GM21381 (cell line): ENCODE results near the gene PTPRS.

Source experiments
- ATAC-seq: cut with Tn5 transposase; IDR thresholded peaks from one replicate; pipeline ENCODE4 v1.9.1; 2021; ENCODE audit warnings: mild to moderate bottlenecking, moderate library complexity; ENCODE audit not compliant: unreplicated experiment

The PTPRS gene

GRCh38 chr19:5309438-5310204 is 31.0 kb downstream of the PTPRS start:
- no peak for ATAC-seq

DNA sequence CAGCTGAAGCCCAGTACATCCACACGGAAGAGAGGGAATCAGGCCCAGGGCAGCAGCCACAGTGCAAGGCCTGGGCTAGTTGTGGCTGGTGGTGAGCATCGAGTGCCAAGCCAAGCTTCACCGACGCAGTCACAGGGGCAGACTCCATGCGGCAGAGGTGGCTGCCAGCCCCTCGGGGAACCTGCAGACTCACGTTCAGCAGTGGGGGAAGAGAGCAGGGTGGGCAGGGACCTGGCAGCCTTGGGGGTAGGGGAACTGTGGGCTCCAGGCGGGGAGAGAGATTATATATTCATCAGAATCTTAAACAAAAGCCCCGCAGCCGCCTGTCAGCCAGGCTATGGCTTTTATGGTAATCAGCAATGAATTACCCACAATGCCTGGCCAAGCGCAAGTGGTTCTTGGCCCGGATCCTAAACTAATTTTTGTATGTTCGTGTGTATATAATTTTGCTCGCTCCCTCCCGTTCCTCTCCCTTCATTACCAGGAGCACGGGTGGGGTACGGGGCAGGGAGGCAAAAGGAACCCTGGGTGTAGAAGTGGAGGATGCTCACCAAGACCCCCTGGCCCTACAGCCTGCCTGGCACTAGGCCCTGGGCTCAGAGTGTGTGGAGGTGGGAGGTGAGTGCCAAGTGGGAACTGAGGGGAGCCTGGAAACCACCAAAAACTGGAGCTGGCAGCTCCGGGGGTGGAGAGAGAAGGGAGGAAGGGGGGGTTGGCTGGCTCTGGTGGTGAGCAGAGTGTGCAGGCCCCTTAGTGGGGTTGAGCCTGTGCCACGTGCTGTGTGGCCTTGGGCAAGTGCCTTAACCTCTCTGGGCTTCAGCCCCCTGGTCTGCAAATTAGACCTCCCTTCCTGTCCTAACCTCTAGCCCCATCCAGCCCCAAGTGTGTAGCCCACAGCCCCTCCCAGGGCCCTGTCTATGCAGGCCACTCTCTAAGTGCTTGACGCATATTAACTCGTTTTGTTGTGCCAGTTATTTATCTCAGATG is 31.9 kb downstream of the PTPRS start:
- no peak for ATAC-seq

DNA sequence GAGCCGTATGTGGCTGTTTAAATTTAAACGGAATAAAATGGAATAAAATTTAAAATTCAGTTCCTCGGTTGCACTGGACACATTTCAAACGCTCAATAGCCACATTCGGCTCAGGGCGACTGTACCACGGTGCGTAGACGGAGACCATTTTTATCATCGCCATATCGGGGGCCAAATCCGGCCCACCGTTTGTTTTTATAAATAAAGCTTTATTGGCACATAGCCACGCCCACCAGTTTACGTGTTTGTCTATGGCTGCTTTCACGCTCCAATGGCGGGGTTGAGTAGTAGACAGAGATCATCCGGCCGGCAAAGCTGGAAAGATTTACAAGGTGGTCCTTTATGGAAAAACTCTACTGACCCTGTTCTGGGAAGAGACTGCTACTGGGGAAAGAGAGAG is 33.0 kb downstream of the PTPRS start:
- ATAC-seq = no peak

DNA sequence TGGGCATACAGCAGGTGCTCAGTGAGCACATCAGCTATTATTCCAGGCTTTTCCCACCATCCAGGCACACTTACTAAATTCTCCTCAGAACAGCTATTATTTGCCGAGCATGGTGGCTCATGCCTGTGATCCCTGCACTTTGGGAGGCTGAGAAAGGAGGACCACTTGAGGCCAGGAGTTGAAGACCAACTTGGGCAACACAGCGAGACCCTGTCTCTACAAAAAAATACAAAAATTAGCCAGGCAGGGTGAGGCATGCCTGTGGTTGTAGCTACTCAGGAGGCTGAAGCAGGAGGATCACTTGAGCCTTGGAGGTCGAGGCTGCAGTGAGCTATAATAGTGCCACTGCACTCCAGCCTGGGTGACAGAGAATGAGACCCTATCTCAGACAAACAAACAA is 35.4 kb downstream of the PTPRS start:
- ATAC-seq = no peak

- ATAC-seq = no peak
These were observed 36.1 kb downstream of the PTPRS start for GRCh38 chr19:5304486-5304885.

DNA sequence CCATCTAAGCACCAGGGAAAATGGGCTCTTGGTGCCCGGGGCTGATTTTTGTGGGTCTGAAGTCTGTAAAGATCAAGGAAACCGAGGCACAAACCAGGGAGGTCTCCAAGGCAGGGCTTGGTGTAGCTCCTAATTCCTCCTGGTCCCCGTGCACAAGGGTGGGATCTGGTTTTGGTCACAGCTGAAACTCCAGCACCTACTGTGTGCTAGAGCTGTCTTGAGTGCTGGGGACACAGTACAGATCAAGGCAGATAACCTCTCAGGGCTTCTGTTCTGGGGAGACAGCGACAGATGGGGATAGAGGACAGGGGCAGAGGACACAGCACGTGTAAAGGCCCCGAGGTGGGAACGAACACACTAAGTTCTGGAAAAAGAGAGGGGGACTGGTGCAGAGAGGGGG is 37.4 kb downstream of the PTPRS start:
- no peak for ATAC-seq

DNA sequence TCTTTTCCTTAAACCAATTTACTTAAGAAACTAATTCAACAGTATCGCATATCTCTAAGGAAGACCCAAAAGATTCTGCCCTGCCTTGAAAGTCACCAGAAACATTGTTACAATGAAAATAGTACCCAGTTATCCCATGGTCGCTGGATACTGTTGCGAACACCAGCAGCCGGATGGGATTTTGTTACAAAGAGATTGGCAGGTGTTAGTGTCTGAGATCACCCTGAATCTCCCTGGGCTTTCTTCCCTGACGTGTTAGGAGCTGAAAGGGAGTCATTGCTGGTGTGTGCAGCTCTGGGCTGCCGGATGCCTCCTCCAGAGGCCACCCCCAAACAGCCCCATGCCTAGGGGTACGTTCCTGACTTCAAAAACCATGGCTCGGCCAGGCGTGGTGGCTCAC is 38.2 kb downstream of the PTPRS start:
- ATAC-seq = no peak

DNA sequence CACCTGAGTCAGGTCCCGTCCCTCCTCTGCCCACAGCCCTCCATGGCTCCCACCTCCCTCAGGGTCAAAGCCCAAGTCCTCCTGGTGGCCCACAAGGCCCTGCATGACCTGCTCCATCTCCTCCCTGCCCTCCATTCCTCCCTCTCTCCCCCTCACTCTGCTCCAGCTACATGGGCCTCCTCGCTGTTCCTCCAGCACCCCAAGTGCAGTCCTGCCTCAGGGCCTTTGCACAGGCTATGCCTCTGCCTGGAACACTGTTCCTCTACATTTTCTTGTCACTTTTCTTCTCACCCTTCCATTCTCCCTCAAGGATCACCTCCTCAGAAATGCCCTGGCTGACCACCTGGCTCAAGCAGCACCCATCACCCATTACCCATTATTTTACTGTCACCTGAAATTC is 41.5 kb downstream of the PTPRS start:
- no peak for ATAC-seq

- no peak for ATAC-seq
These were observed 42.1 kb downstream of the PTPRS start for GRCh38 chr19:5298471-5298901.

GRCh38 chr19:5297272-5297669 is 43.3 kb downstream of the PTPRS start:
- ATAC-seq = no peak

- ATAC-seq = no peak
These were observed 43.9 kb downstream of the PTPRS start for GRCh38 chr19:5296457-5297271.

DNA sequence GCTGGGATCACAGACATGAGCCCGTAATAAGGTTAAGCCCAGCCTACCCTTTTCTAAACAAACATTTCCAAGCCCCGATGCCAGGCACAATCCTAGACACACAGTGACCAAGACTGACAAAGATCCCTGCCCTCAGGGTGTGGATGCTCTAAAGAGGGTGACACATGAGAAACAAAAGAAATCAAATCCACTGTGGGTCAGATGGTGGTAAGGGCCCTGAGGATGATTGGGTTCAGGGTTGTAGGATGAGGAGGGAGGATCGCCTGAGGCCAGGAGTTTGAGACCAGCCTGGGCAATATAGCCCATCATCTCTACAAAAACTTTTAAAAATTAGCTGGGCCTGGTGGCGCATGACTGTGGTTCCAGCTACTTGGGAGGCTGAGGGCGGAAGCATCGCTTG is 44.6 kb downstream of the PTPRS start:
- ATAC-seq = no peak

- ATAC-seq = no peak
These were observed 46.0 kb downstream of the PTPRS start for GRCh38 chr19:5294403-5295160.

- no peak for ATAC-seq
These were observed 46.8 kb downstream of the PTPRS start for GRCh38 chr19:5293612-5294378.

- no peak for ATAC-seq
These were observed 47.6 kb downstream of the PTPRS start for GRCh38 chr19:5292822-5293611.

GRCh38 chr19:5292453-5292821 is 48.2 kb downstream of the PTPRS start:
- ATAC-seq = no peak

DNA sequence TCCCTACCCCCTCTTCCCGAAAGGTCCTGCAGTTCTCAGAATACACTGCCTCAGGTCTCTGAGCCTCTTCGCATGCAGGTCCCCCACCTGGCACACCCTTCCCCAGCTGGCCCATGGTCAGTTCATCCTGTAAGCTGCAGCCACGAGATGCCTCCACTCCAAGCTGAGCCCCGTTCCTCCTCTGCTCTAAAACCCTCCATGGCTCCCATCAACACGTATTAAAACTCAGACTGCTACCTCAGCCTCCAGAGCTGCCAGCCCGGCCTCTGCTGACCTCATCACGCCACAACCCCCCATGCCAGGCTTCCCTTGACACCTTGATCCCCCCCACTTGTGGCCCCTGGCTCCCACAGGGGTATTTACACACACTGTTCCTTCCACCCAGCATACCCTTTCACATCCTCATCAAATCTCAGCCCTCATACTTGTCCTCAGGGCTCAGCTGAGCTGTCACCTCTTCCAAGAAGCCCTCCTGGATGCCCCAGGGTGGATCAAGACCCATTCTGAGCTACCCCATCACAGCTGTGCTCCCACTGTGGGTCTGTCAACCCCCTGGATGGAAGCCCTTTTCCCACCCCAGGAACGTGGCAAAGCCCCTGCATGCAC is 48.9 kb downstream of the PTPRS start:
- no peak for ATAC-seq
